ENCODE data around the gene GH1.

Gene GH1

DNA sequence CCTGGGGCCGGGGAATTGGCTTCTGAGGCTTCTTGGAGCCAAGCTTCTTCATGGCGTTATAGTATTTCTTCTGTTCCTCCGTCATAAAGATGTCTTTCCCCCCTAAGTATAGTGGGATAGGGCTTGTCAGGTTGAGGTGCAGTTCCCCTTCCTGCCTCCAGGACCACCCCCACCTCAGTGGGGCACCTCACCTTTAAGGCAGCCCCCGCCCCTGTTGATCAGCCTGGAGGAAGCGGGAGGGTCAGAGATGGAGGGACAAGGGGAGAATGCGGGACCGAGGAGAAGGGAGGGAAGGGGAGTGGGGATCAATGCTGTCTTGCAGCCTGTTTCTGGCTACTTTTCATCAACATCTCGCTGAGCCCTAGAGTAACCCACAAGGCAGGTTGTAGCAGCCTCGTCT, 25.1 kb upstream of the GH1 start:
- no peak overlapping the region for H3K27ac ChIP-seq (ENCODE audit: low read depth, low read length)
- H3K36me3 ChIP-seq (ENCODE audit: insufficient read depth, low read length): no peaks in the 10 kb centered on the region
- no peak overlapping the region for H3K9ac ChIP-seq (ENCODE audit: low read depth, low read length)
- no peaks in the 10 kb centered on the region for H3K9me3 ChIP-seq (ENCODE audit: insufficient read depth, low read depth, low read length)
- H3K4me3 ChIP-seq (ENCODE audit: low read length): no peak overlapping the region
- no peaks in the 10 kb centered on the region for H3K27me3 ChIP-seq (ENCODE audit: insufficient read depth, low read length)
- H3K4me1 ChIP-seq (ENCODE audit: insufficient read depth, low read length): no peaks in the 10 kb centered on the region
- 83% methylated on average over 8 of the region's 9 CpGs for WGBS

DNA sequence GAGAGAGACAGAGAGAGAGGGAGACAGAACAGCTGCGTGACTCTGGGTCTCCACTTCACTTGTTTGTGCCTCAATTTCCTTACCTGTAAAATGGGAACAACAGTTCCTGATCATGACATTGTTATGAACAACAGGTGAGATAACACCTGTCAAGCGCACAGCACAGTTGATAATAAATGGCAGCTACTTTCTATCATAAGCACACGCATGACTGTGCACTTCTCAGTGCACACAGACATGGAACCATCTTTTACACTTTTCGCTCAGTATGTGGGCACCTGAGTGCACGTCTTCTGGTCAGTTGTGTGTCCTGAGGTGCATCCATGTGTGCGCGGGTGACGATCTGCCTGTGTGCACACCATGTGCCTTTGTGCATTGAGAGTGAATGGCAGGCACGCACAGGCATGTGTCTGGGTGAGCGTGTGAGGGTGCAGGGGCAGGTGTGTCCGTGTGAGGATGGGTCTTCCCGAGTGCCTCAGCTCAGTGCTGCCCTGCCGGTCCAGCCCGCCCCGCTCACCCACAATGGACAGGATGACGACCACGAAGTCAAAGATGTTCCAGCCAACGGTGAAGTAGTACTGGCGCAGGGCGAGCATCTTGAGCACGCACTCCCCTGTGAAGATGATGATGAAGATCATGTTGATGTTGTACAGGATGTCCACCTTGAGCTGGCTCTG, 23.8 kb upstream of the GH1 start:
- Histone ChIP-seq H3K9me3 (ENCODE audit: insufficient read depth, low read depth, low read length) (no peaks in the 10 kb centered on the region), H3K27me3 (ENCODE audit: insufficient read depth, low read length) (no peaks in the 10 kb centered on the region), H3K4me1 (ENCODE audit: insufficient read depth, low read length) (no peaks in the 10 kb centered on the region), H3K4me3 (ENCODE audit: low read length) (no peak overlapping the region), H3K27ac (ENCODE audit: low read depth, low read length) (no peak overlapping the region), H3K9ac (ENCODE audit: low read depth, low read length) (no peak overlapping the region), H3K36me3 (ENCODE audit: insufficient read depth, low read length) (no peaks in the 10 kb centered on the region)
- WGBS: 94% methylated on average over 21 of the region's 21 CpGs

DNA sequence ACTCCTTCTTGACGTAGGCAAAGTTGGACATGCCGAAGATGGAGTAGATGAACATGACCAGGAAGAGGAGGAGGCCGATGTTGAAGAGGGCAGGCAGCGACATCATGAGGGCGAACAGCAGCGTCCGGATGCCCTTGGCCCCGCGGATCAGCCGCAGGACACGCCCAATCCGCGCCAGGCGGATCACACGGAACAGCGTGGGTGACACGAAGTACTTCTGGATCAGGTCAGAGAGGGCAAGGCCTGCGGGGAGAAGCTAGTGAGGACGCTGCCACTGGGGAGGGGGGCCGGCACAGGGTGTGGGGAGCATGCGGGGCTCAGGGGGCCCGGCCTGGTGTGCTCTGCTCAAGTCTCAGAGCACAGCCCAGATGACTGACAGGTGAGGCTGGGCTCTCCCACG, 23.1 kb upstream of the GH1 start:
- no peaks in the 10 kb centered on the region for H3K4me1 ChIP-seq (ENCODE audit: insufficient read depth, low read length)
- no peak overlapping the region for H3K27ac ChIP-seq (ENCODE audit: low read depth, low read length)
- H3K27me3 ChIP-seq (ENCODE audit: insufficient read depth, low read length): no peaks in the 10 kb centered on the region
- no peak overlapping the region for H3K9ac ChIP-seq (ENCODE audit: low read depth, low read length)
- H3K4me3 ChIP-seq (ENCODE audit: low read length): no peak overlapping the region
- H3K9me3 ChIP-seq (ENCODE audit: insufficient read depth, low read depth, low read length): no peaks in the 10 kb centered on the region
- no peaks in the 10 kb centered on the region for H3K36me3 ChIP-seq (ENCODE audit: insufficient read depth, low read length)
- 94% methylated on average over 23 of the region's 23 CpGs for WGBS

DNA sequence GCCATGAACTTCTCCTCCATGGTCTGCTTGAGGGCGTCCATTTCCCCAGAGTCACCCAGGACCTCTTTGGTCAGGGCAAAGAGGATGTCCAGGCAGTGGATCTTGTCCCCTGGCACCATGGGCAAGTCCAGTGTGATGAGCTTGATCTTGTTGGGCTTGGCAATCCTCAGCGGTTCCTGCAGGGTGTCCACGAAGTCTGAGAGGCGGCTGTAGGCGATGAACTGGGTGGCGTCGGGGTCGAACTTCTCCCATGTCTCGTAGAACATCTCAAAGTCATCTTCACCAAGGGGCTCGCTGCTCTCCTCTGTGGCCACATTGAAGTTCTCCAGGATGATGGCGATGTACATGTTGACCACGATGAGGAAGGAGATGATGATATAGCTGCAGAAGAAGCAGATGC, 22.5 kb upstream of the GH1 start:
- no peak overlapping the region for H3K4me3 ChIP-seq (ENCODE audit: low read length)
- no peaks in the 10 kb centered on the region for H3K36me3 ChIP-seq (ENCODE audit: insufficient read depth, low read length)
- H3K9me3 ChIP-seq (ENCODE audit: insufficient read depth, low read depth, low read length): no peaks in the 10 kb centered on the region
- WGBS: 95% methylated on average over 12 of the region's 12 CpGs
- H3K4me1 ChIP-seq (ENCODE audit: insufficient read depth, low read length): no peaks in the 10 kb centered on the region
- H3K27me3 ChIP-seq (ENCODE audit: insufficient read depth, low read length): no peaks in the 10 kb centered on the region
- H3K27ac ChIP-seq (ENCODE audit: low read depth, low read length): no peak overlapping the region
- no peak overlapping the region for H3K9ac ChIP-seq (ENCODE audit: low read depth, low read length)

DNA sequence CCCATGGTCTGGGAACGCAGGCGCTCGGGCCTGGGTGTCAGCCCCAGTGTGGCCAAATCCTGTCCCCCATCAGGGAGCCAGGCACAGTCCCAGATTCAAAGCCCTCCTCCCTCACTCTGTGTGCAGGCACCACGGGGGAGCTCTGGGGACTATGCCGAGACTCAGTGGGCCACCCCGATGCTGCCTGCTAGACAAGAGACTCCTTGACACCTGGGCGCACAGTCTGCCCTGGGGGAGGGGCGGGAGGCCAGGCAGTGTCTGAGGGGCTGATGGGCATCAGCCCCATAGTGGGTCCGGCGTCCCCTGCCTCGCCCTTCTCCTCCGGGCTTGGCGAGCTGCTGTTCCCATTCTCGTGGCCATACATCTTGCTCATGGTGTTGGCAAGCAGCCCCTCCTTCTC, 21.9 kb upstream of the GH1 start:
- no peak overlapping the region for H3K27ac ChIP-seq (ENCODE audit: low read depth, low read length)
- 94% methylated on average over 14 of the region's 14 CpGs for WGBS
- no peaks in the 10 kb centered on the region for H3K4me1 ChIP-seq (ENCODE audit: insufficient read depth, low read length)
- no peak overlapping the region for H3K9ac ChIP-seq (ENCODE audit: low read depth, low read length)
- H3K36me3 ChIP-seq (ENCODE audit: insufficient read depth, low read length): no peaks in the 10 kb centered on the region
- no peaks in the 10 kb centered on the region for H3K27me3 ChIP-seq (ENCODE audit: insufficient read depth, low read length)
- no peaks in the 10 kb centered on the region for H3K9me3 ChIP-seq (ENCODE audit: insufficient read depth, low read depth, low read length)
- H3K4me3 ChIP-seq (ENCODE audit: low read length): no peak overlapping the region

DNA sequence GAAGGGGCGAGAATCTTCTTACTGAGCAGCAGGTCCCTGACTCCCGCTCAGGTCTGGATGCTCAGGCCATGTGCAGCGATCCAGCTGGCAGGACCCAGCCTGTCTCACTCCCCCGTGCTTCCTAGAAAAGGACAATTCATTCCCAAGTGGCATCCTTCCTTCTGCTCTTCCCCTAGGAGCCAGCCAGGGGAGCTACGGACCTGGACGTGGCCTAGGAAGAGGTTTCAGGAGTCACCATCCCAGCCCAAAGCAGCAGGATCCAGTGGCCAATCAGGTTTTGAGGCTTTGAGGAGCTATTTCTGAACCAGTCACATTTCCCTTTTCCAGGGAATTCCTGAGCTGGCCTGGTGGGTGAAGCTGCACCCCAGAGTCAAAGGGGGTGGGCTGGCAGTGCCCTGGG, 21.2 kb upstream of the GH1 start:
- Histone ChIP-seq H3K27me3 (ENCODE audit: insufficient read depth, low read length) (no peaks in the 10 kb centered on the region), H3K4me1 (ENCODE audit: insufficient read depth, low read length) (no peaks in the 10 kb centered on the region), H3K27ac (ENCODE audit: low read depth, low read length) (no peak overlapping the region), H3K9ac (ENCODE audit: low read depth, low read length) (no peak overlapping the region), H3K36me3 (ENCODE audit: insufficient read depth, low read length) (no peaks in the 10 kb centered on the region), H3K4me3 (ENCODE audit: low read length) (no peak overlapping the region), H3K9me3 (ENCODE audit: insufficient read depth, low read depth, low read length) (no peaks in the 10 kb centered on the region)
- 80% methylated on average over 6 of the region's 6 CpGs for whole genome bisulfite sequencing

DNA sequence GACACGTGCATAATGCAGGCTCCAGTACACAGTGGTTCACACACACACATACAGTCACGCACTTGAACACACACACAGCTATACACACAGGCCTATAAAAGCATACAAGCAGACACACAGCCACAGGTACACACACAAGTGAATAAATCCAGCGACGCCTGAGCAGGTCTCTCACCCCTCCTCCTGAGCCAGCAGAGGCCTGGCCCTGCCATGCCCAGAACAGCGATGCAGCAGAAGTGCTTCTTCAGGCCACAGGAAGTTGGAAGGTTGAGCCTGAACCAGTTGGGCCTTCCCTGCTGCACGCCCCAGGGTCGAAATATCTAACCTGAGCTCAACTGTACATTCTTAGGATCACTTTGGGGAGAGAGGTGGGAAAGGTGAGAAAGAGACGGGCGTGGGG, 20.8 kb upstream of the GH1 start:
- Histone ChIP-seq H3K27me3 (ENCODE audit: insufficient read depth, low read length) (no peaks in the 10 kb centered on the region), H3K36me3 (ENCODE audit: insufficient read depth, low read length) (no peaks in the 10 kb centered on the region), H3K4me1 (ENCODE audit: insufficient read depth, low read length) (no peaks in the 10 kb centered on the region), H3K9me3 (ENCODE audit: insufficient read depth, low read depth, low read length) (no peaks in the 10 kb centered on the region), H3K27ac (ENCODE audit: low read depth, low read length) (no peak overlapping the region), H3K9ac (ENCODE audit: low read depth, low read length) (no peak overlapping the region), H3K4me3 (ENCODE audit: low read length) (no peak overlapping the region)
- 96% methylated on average over 9 of the region's 9 CpGs for WGBS

DNA sequence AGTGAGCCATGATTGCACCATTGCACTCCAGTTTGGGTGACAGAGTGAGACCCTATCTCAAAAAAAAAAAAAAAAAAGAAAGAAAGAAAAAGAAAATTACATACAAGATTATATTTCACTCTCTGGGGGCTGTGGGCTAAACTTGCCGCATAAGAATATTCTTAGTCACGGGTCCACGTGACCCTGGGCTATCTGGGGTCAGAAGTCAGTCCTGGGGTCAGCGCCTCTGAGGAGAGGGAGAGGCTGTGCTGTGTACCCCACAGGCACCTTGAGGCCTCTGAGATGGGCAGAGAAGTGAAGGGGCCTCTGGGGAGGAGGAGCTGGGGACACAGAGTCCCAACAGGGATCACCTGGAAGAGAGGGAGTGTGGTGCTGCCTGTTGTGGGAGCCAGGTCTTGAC, 19.3 kb upstream of the GH1 start:
- Histone ChIP-seq H3K4me1 (ENCODE audit: insufficient read depth, low read length) (no peaks in the 10 kb centered on the region), H3K27ac (ENCODE audit: low read depth, low read length) (no peak overlapping the region), H3K27me3 (ENCODE audit: insufficient read depth, low read length) (no peaks in the 10 kb centered on the region), H3K4me3 (ENCODE audit: low read length) (no peak overlapping the region), H3K9ac (ENCODE audit: low read depth, low read length) (no peak overlapping the region), H3K9me3 (ENCODE audit: insufficient read depth, low read depth, low read length) (no peaks in the 10 kb centered on the region), H3K36me3 (ENCODE audit: insufficient read depth, low read length) (no peaks in the 10 kb centered on the region)
- WGBS: 90% methylated on average over 4 of the region's 4 CpGs

DNA sequence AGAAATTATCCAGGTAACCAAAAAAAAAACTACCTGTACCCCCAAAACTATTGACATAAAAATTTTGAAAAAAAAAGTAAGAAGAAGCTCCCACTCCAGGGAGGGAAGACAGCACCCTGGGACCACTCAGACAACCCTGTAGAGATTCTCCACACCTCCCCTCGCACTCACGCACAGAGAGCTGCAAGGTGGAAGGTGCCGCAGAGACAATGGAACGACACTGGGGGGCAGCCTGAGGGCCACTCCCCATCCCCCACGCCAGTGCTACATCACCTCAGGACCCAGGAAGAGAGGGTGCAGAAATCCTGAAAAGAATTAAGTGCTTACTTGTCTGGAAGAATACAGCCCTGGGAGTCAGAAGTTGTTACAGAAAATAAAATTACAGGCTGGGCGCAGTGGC, 18.7 kb upstream of the GH1 start:
- H3K36me3 ChIP-seq (ENCODE audit: insufficient read depth, low read length): no peaks in the 10 kb centered on the region
- no peaks in the 10 kb centered on the region for H3K9me3 ChIP-seq (ENCODE audit: insufficient read depth, low read depth, low read length)
- H3K9ac ChIP-seq (ENCODE audit: low read depth, low read length): no peak overlapping the region
- no peak overlapping the region for H3K27ac ChIP-seq (ENCODE audit: low read depth, low read length)
- 85% methylated on average over 6 of the region's 6 CpGs for WGBS
- no peak overlapping the region for H3K4me3 ChIP-seq (ENCODE audit: low read length)
- H3K27me3 ChIP-seq (ENCODE audit: insufficient read depth, low read length): no peaks in the 10 kb centered on the region
- H3K4me1 ChIP-seq (ENCODE audit: insufficient read depth, low read length): no peaks in the 10 kb centered on the region

DNA sequence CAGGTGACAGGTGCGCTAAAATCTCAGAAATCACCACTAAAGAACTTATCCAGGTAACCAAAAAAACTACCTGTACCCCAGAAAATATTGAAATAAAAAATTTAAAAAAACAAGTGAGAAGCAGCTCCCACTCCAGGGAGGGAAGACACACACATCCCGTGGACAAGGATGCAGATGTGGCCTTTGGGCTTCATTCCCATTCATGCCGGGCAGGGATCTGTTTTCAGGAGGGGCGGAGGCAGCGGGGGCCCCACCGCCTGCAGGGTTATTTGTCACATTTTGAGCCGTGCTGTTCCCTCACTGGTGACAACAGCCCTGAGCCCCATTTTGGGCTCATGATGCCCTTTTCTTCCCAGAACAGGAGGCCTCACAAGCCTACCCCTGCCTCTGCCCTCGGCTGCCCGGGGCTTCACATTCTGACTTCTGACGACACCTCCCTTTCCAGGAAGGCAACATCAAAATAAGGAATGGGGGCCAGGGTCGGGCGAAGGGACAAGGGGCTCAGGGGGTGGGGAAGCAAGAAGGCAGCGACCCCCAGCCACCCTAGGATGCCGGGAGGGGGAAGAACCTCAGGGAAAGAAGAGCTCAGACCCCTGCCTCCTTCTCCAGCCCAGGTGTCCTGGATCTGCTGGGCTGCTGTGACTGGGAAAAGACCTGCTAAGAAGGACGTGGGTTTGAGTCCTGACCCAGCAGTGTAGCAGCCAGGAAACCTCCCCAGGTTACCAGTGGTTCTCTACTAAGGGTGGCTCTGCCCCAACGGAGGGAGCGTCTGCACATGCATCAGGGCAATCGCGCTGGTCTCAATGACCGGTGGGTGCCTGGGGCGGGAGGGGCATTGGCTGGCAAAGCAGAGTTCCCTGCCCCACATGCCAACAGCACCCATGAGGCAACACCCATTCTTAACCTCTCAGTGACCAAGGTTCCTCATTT, 15.8 kb upstream of the GH1 start:
- no peaks in the 10 kb centered on the region for H3K27me3 ChIP-seq (ENCODE audit: insufficient read depth, low read length)
- H3K4me1 ChIP-seq (ENCODE audit: insufficient read depth, low read length): peaks cover 9% of the 10 kb centered on the region; the same call in 1 of the 2 replicates
- no peaks in the 10 kb centered on the region for H3K36me3 ChIP-seq (ENCODE audit: insufficient read depth, low read length)
- no peak overlapping the region for H3K9ac ChIP-seq (ENCODE audit: low read depth, low read length)
- no peaks in the 10 kb centered on the region for H3K9me3 ChIP-seq (ENCODE audit: insufficient read depth, low read depth, low read length)
- WGBS: 92% methylated on average over 21 of the region's 21 CpGs
- H3K4me3 ChIP-seq (ENCODE audit: low read length): no peak overlapping the region
- no peak overlapping the region for H3K27ac ChIP-seq (ENCODE audit: low read depth, low read length)

DNA sequence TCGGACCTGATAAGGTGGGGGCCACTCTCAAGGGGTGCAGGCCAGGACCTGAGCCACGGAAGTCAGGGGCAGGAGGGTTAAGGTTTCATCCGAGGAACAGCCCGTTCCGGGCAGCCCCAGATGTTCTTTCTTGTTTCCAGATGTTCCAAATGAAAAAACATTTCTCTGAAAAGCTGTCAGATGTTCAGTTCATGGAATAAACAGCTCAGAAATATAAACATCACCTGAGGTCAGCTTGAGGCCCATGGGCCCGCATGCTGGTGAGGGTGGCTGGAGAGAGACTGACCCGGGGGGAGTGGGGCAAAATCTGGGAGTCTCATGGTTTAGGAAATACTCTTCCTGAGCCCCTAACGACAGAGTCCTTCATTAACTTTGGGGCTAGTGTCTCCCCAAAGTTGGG, 15.0 kb upstream of the GH1 start:
- Histone ChIP-seq H3K27ac (ENCODE audit: low read depth, low read length) (no peak overlapping the region), H3K36me3 (ENCODE audit: insufficient read depth, low read length) (no peaks in the 10 kb centered on the region), H3K4me3 (ENCODE audit: low read length) (no peak overlapping the region), H3K9ac (ENCODE audit: low read depth, low read length) (no peak overlapping the region), H3K27me3 (ENCODE audit: insufficient read depth, low read length) (no peaks in the 10 kb centered on the region), H3K4me1 (ENCODE audit: insufficient read depth, low read length) (peaks cover 9% of the 10 kb centered on the region; the same call in 1 of the 2 replicates), H3K9me3 (ENCODE audit: insufficient read depth, low read depth, low read length) (no peaks in the 10 kb centered on the region)
- WGBS: 91% methylated on average over 8 of the region's 8 CpGs

Measured in HUES64 (cell line).